SK-N-SH treated with all-trans-retinoic acid at 6 μM for 48 hours (cell line): ENCODE data around the gene BIK.
A peak's percentile ranks its signal among the peaks of the same experiment; 100 is the strongest.

Experiments
- ATAC-seq: fragments of 200-7000 bp; cut with Tn5 transposase; 3 replicates; pipeline ENCODE4 v1.9.1; 2020; ENCODE audit warnings: mild to moderate bottlenecking, moderate library complexity
- BACH2 ChIP-seq: fragments of 250-450 bp; sonication (Bioruptor Pico); IDR thresholded peaks from 2 replicates; pipeline ENCODE4 v1.9.0; 2021; ENCODE audit warnings: mild to moderate bottlenecking, borderline replicate concordance
- CSDC2 ChIP-seq: fragments of 250-450 bp; sonication (Bioruptor Pico); IDR thresholded peaks from 2 replicates; pipeline ENCODE4 v1.5.0; 2020; ENCODE audit warnings: mild to moderate bottlenecking, moderate library complexity
- ESRRG ChIP-seq: fragments of 250-450 bp; sonication (Bioruptor Pico); IDR thresholded peaks from 2 replicates; pipeline ENCODE4 v1.6.1; 2021; ENCODE audit warnings: mild to moderate bottlenecking
- GLIS3 ChIP-seq: fragments of 250-450 bp; sonication (Bioruptor Pico); IDR thresholded peaks from 2 replicates; pipeline ENCODE4 v1.5.0; 2020; ENCODE audit warnings: mild to moderate bottlenecking, moderate library complexity
- ISL1 ChIP-seq: fragments of 250-450 bp; sonication (Bioruptor Pico); IDR thresholded peaks from 2 replicates; pipeline ENCODE4 v2.1.2; 2022; ENCODE audit warnings: mild to moderate bottlenecking, moderate library complexity
- PPARA ChIP-seq: fragments of 250-450 bp; sonication (Bioruptor Pico); IDR thresholded peaks from 2 replicates; pipeline ENCODE4 v1.5.0; 2020; ENCODE audit warnings: mild to moderate bottlenecking, borderline replicate concordance
- SNAI2 ChIP-seq: fragments of 250-450 bp; sonication (Bioruptor Pico); IDR thresholded peaks from 2 replicates; pipeline ENCODE4 v1.5.0; 2020; ENCODE audit warnings: mild to moderate bottlenecking, moderate library complexity
- TOX ChIP-seq: fragments of 250-450 bp; sonication (Bioruptor Pico); IDR thresholded peaks from 2 replicates; pipeline ENCODE4 v1.8.0; 2021; ENCODE audit warnings: mild to moderate bottlenecking, moderate library complexity, borderline replicate concordance
- ZC3H10 ChIP-seq: fragments of 250-450 bp; sonication (Bioruptor Pico); IDR thresholded peaks from 2 replicates; pipeline ENCODE4 v1.5.1; 2021; ENCODE audit warnings: mild to moderate bottlenecking, moderate library complexity
- ZFP3 ChIP-seq: fragments of 250-450 bp; sonication (Bioruptor Pico); IDR thresholded peaks from 2 replicates; pipeline ENCODE4 v1.5.0; 2020; ENCODE audit warnings: mild to moderate bottlenecking, moderate library complexity
- ZFP30 ChIP-seq: fragments of 450-650 bp; formaldehyde crosslinking; IDR thresholded peaks from 2 replicates; pipeline ENCODE4 v1.5.0; 2022; ENCODE audit warnings: mild to moderate bottlenecking, moderate library complexity
- ZNF565 ChIP-seq: fragments of 450-650 bp; formaldehyde crosslinking; conservative IDR thresholded peaks from 2 replicates; pipeline ENCODE4 v1.5.0; 2020; ENCODE audit warnings: low read depth, mild to moderate bottlenecking, moderate library complexity
- ZNF70 ChIP-seq: fragments of 450-650 bp; formaldehyde crosslinking; IDR thresholded peaks from 2 replicates; pipeline ENCODE4 v1.5.0; 2020; ENCODE audit warnings: mild to moderate bottlenecking, moderate library complexity
- ZNF8 ChIP-seq: fragments of 450-650 bp; formaldehyde crosslinking; IDR thresholded peaks from 2 replicates; pipeline ENCODE4 v1.5.0; 2020; ENCODE audit warnings: mild to moderate bottlenecking, moderate library complexity
- TF ChIP-seq, protein P1 (sequence below): fragments of 250-450 bp; sonication (Bioruptor Pico); IDR thresholded peaks from 2 replicates; pipeline ENCODE4 v1.5.1; 2021; ENCODE audit warnings: mild to moderate bottlenecking, moderate library complexity
- TF ChIP-seq, protein P2 (sequence below): fragments of 250-450 bp; sonication (Bioruptor Pico); IDR thresholded peaks from 2 replicates; pipeline ENCODE4 v1.5.1; 2020; ENCODE audit warnings: low read depth, mild to moderate bottlenecking, moderate library complexity
- TF ChIP-seq, protein P3 (sequence below): fragments of 250-450 bp; sonication (Bioruptor Pico); IDR thresholded peaks from 2 replicates; pipeline ENCODE4 v1.5.0; 2020; ENCODE audit warnings: mild to moderate bottlenecking, moderate library complexity
- TF ChIP-seq, protein P4 (sequence below): fragments of 250-450 bp; sonication (Bioruptor Pico); IDR thresholded peaks from 2 replicates; pipeline ENCODE4 v1.8.0; 2021; ENCODE audit warnings: low read depth, mild to moderate bottlenecking, moderate library complexity, borderline replicate concordance

BIK gene

DNA sequence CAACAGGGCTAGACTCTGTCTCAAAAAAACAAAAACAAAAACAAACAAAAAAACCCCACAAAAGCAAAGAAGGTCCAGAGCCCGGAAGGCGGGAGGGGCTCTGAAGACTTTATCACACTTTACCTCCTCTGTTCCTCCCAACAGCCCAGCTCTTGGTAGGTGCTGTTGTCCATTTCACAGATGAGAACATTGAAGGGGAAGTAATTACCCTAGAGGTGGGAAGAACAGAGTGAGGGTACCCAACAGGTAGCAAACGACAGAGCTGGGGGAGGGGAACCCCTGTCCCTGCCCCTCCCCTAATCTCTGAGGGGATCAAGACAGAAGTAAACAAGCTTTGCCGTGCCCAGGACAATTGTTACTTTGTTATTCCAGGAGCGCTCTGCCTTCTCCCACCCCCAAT lies 1.0 kb upstream of the BIK start:
- no peak for ATAC-seq
- TF ChIP-seq ZNF8 = no peak
- TF ChIP-seq, protein P1, sequence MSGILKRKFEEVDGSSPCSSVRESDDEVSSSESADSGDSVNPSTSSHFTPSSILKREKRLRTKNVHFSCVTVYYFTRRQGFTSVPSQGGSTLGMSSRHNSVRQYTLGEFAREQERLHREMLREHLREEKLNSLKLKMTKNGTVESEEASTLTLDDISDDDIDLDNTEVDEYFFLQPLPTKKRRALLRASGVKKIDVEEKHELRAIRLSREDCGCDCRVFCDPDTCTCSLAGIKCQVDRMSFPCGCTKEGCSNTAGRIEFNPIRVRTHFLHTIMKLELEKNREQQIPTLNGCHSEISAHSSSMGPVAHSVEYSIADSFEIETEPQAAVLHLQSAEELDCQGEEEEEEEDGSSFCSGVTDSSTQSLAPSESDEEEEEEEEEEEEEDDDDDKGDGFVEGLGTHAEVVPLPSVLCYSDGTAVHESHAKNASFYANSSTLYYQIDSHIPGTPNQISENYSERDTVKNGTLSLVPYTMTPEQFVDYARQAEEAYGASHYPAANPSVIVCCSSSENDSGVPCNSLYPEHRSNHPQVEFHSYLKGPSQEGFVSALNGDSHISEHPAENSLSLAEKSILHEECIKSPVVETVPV = no peak
- no peak for TF ChIP-seq ISL1 (CRISPR knock-in tag)
- no peak for TF ChIP-seq ZNF70 (CRISPR knock-in tag)
- no peak for TF ChIP-seq ZFP30 (CRISPR knock-in tag)
- TF ChIP-seq ZFP3 (CRISPR knock-in tag) = no peak
- TF ChIP-seq CSDC2 (CRISPR knock-in tag) = no peak
- no peak for TF ChIP-seq PPARA (CRISPR knock-in tag)
- TF ChIP-seq ESRRG = no peak

DNA sequence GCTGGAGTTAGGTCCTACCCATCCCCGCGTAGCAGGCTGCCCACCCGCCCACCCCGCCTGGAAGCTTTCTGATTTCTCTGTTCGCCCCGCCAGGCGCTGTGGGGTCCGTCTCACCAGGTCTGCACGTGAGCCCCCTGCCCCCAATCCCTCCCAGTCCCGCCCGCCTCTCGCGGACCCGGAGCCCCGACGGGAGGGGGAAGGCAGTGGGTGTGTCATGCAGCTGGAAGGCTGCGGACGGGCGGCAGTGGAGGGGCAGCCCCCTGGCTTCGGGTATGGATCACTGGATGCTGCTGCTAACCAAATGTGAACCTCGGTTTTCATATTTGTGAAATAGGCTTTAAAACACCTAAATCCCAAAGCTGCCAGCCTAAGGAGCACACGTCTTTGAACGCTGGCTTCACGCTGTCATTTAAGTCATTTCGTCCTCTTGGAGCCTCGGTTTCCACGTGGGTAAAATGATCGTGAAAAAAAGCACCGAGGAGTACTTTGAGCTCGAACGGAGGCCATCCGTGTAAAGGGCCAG lies 568 bp upstream of the BIK start:
- TF ChIP-seq ZNF565 (CRISPR knock-in tag) (no peak), ZFP3 (CRISPR knock-in tag) (no peak), ESRRG (no peak), GLIS3 (CRISPR knock-in tag) (no peak), ZNF70 (CRISPR knock-in tag) (no peak)
- TF ChIP-seq, protein P2, sequence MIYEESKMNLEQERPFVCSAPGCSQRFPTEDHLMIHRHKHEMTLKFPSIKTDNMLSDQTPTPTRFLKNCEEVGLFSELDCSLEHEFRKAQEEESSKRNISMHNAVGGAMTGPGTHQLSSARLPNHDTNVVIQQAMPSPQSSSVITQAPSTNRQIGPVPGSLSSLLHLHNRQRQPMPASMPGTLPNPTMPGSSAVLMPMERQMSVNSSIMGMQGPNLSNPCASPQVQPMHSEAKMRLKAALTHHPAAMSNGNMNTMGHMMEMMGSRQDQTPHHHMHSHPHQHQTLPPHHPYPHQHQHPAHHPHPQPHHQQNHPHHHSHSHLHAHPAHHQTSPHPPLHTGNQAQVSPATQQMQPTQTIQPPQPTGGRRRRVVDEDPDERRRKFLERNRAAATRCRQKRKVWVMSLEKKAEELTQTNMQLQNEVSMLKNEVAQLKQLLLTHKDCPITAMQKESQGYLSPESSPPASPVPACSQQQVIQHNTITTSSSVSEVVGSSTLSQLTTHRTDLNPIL (CRISPR knock-in tag) = no peak
- TF ChIP-seq, protein P3, sequence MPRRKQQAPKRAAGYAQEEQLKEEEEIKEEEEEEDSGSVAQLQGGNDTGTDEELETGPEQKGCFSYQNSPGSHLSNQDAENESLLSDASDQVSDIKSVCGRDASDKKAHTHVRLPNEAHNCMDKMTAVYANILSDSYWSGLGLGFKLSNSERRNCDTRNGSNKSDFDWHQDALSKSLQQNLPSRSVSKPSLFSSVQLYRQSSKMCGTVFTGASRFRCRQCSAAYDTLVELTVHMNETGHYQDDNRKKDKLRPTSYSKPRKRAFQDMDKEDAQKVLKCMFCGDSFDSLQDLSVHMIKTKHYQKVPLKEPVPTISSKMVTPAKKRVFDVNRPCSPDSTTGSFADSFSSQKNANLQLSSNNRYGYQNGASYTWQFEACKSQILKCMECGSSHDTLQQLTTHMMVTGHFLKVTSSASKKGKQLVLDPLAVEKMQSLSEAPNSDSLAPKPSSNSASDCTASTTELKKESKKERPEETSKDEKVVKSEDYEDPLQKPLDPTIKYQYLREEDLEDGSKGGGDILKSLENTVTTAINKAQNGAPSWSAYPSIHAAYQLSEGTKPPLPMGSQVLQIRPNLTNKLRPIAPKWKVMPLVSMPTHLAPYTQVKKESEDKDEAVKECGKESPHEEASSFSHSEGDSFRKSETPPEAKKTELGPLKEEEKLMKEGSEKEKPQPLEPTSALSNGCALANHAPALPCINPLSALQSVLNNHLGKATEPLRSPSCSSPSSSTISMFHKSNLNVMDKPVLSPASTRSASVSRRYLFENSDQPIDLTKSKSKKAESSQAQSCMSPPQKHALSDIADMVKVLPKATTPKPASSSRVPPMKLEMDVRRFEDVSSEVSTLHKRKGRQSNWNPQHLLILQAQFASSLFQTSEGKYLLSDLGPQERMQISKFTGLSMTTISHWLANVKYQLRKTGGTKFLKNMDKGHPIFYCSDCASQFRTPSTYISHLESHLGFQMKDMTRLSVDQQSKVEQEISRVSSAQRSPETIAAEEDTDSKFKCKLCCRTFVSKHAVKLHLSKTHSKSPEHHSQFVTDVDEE (CRISPR knock-in tag) = no peak
- TF ChIP-seq, protein P1 = no peak
- TF ChIP-seq, all 23 proteins: peak for 0
- ATAC-seq = no peak

DNA sequence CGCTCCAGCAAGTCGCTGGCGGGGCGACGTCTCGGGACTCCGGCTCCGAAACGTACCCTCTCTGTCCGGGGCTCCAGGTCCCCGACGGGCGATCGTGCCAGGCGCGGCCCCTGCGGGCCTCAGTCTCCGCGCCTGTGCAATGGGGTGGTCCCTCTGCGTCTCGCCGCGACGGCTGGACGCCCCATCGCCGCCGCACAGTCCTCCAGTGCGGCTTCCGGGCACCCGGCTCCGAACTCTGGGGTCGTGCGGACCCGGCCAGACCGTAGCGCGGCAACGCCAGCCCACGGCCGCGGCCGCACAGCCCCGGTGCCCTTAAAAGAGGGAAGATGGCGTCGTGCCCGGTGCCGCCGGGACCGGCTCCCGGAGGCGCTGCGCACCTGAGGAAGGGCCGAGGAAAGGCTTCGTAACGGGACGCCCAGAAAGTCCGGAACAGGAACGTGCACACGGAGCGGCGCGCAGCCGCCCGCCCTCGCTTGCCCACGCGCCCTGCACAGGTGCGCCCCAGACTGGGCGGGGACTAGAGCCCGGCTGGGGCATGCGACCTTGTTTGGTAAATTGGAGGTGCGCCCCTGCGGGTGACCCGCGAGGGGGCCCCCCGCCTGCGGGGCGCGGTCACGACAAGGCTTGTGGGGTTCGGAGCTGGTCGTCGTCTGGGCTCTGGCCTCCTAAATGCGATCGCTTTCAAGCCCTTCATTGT lies 525 bp downstream of the BIK start:
- TF ChIP-seq ZNF565 (CRISPR knock-in tag) (no peak), ZNF70 (CRISPR knock-in tag) (no peak), PPARA (CRISPR knock-in tag) (no peak), ESRRG (no peak), BACH2 (CRISPR knock-in tag) (no peak)
- TF ChIP-seq, protein P2 (CRISPR knock-in tag) = no peak
- ATAC-seq = peak; percentile 34

DNA sequence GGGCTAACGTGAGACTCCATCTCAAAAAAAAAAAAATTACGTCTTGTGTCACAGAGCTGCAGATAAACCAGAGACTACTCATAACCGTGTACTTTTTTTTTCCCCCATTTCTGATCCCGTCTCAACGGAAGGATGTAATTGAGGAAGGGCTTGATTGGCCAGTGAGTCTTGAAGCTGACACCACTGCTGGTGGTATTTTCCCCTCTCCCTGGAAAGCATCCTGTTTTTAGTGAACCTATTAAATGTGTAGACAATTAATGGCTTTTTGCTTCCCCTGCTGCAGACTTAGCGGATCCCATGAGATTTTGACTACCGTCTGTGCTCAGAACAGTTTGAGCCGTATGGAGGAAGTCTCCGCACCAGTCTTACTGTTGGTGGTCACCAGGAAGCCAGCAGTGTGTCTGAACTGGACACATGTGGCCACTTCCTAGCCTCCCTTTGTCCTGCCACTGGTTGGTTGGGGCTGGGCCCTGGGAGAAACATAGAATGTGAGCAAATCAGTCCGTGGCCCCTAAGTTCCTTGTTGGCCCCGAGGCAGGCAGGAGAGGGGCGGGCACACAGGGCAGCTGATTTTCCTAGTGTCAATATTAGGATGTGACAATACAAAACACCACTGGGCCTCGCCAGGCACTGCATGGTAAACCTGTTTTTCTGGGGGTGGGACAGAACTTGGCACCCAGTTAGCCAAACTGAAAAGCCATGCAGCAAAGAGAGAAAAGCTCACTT lies 3.1 kb downstream of the BIK start:
- ATAC-seq = no peak
- TF ChIP-seq ZNF8 (no peak), ZNF565 (CRISPR knock-in tag) (no peak), ZC3H10 (CRISPR knock-in tag) (no peak), ZFP30 (CRISPR knock-in tag) (no peak), TOX (CRISPR knock-in tag) (no peak), SNAI2 (no peak)
- TF ChIP-seq, protein P3 (CRISPR knock-in tag) = no peak
- TF ChIP-seq, protein P4, sequence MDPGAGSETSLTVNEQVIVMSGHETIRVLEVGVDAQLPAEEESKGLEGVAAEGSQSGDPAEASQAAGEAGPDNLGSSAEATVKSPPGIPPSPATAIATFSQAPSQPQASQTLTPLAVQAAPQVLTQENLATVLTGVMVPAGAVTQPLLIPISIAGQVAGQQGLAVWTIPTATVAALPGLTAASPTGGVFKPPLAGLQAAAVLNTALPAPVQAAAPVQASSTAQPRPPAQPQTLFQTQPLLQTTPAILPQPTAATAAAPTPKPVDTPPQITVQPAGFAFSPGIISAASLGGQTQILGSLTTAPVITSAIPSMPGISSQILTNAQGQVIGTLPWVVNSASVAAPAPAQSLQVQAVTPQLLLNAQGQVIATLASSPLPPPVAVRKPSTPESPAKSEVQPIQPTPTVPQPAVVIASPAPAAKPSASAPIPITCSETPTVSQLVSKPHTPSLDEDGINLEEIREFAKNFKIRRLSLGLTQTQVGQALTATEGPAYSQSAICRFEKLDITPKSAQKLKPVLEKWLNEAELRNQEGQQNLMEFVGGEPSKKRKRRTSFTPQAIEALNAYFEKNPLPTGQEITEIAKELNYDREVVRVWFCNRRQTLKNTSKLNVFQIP (CRISPR knock-in tag) = no peak
- TF ChIP-seq, protein P1 = no peak
